ENCODE measurements around the gene DEFB124.
"Not testable (repeated sequence)": the region's sequence is repeated elsewhere in the genome, so short reads cannot be mapped to it uniquely, and the experiment has no call there.

Gene DEFB124

GRCh38 chr20:31474758-31475427, at the start of gene DEFB124, which contains the start of gene REM1:
DEFB124 (minus strand) TSS chr20:31475127; CDS start chr20:31473013, 2,114 bp downstream.
REM1 (plus strand) TSS chr20:31475288; CDS start chr20:31476446, 1,158 bp downstream.
- peaks cover 9 to 13% of the 10 kb centered on the region in 2 donors for H3K27me3 ChIP-seq (ENCODE audit: control insufficient read depth in 1 of 2, insufficient read depth in 2 of 2, low read length in 2 of 2)
- no peak within 1 kb of the TSS for H3K27ac ChIP-seq (ENCODE audit: low read depth, low read length)
- peak within 1 kb of the TSS; percentile 71 for H3K9ac ChIP-seq (ENCODE audit: low read length)
- peaks cover 4% of the 10 kb centered on the region for H3K4me1 ChIP-seq (ENCODE audit: insufficient read depth, low read length)
- H3K9me3 ChIP-seq (ENCODE audit: low read length) = no peaks in the 10 kb centered on the region
- no peaks in the 10 kb centered on the region for H3K36me3 ChIP-seq (ENCODE audit: insufficient read depth, low read length)
- peak within 1 kb of the TSS; percentile 42 to 66 for H3K4me3 ChIP-seq (ENCODE audit: low read depth in 1 of 2, low read length in 2 of 2)

- H3K27me3 ChIP-seq (ENCODE audit: control insufficient read depth in 1 of 2, insufficient read depth in 2 of 2, low read length in 2 of 2) = no peaks in the 10 kb centered on the region
- no peak overlapping the region for H3K9ac ChIP-seq (ENCODE audit: low read length)
- no peak overlapping the region for H3K27ac ChIP-seq (ENCODE audit: low read depth, low read length)
- H3K4me3 ChIP-seq (ENCODE audit: low read depth in 1 of 2, low read length in 2 of 2) = no peak overlapping the region
- no peaks in the 10 kb centered on the region for H3K4me1 ChIP-seq (ENCODE audit: insufficient read depth, low read length)
- no peaks in the 10 kb centered on the region for H3K9me3 ChIP-seq (ENCODE audit: low read length)
- peaks cover 10% of the 10 kb centered on the region for H3K36me3 ChIP-seq (ENCODE audit: insufficient read depth, low read length)
These were observed 48.7 kb upstream of the DEFB124 start for GRCh38 chr20:31523361-31524283.

DNA sequence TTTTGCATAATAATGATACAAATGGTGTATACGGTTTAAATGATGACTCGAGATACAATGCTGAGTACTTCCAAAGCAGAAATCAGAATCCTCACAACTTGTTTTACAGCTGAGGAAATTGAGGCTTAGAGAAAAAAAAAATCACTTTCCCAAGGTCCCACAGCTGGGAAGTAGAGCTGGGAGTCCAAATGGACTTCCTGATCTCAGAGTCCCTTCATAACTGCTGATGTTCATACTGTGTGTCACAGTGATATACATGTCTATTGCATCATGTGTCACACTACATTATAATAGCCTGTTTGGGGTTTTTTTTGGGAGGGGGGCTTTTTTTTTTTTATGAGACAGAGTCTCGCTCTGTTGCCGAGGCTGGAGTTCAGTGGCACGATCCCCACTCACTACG, 47.8 kb upstream of the DEFB124 start:
- H3K27ac ChIP-seq (ENCODE audit: low read depth, low read length) = no peak overlapping the region

GRCh38 chr20:31521267-31521666, 46.3 kb upstream of the DEFB124 start:
- not testable (repeated sequence) for H3K36me3 ChIP-seq (ENCODE audit: insufficient read depth, low read length); H3K27me3 ChIP-seq (ENCODE audit: control insufficient read depth in 1 of 2, insufficient read depth in 2 of 2, low read length in 2 of 2); H3K27ac ChIP-seq (ENCODE audit: low read depth, low read length); H3K9me3 ChIP-seq (ENCODE audit: low read length); H3K4me3 ChIP-seq (ENCODE audit: low read depth in 1 of 2, low read length in 2 of 2); H3K9ac ChIP-seq (ENCODE audit: low read length)
- peaks cover 14% of the 10 kb centered on the region for H3K4me1 ChIP-seq (ENCODE audit: insufficient read depth, low read length)

More for the DNA sequence above, 47.8 kb upstream of the DEFB124 start:
- no peak overlapping the region for H3K4me3 ChIP-seq (ENCODE audit: low read depth in 1 of 2, low read length in 2 of 2)
- H3K9ac ChIP-seq (ENCODE audit: low read length) = no peak overlapping the region
- H3K9me3 ChIP-seq (ENCODE audit: low read length) = no peaks in the 10 kb centered on the region
- no peaks in the 10 kb centered on the region for H3K27me3 ChIP-seq (ENCODE audit: control insufficient read depth in 1 of 2, insufficient read depth in 2 of 2, low read length in 2 of 2)
- no peaks in the 10 kb centered on the region for H3K4me1 ChIP-seq (ENCODE audit: insufficient read depth, low read length)
- H3K36me3 ChIP-seq (ENCODE audit: insufficient read depth, low read length) = peaks cover 7% of the 10 kb centered on the region

DNA sequence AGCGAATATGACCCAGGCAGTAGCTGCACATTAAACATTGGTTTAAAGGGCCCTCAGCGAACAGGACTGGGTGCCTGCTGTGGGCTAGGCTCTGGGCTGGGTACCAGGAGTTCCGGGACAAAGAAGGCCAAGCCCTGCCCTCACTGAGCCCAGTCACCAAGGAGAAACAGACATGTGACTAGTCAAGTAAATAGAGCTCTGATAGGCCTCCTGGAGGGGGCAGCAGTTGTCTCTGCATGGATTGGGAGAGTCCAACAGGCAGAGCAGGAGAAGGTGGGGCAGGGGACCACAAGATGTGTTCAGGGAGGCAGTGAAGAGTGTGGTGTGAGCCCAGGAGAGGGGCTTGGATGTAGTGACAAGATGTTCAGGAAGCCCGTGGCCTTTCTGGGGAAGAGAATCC, 42.4 kb upstream of the DEFB124 start:
- Histone ChIP-seq H3K4me3 (ENCODE audit: low read depth in 1 of 2, low read length in 2 of 2) (no peak overlapping the region), H3K36me3 (ENCODE audit: insufficient read depth, low read length) (peaks cover 4% of the 10 kb centered on the region), H3K4me1 (ENCODE audit: insufficient read depth, low read length) (peaks cover 27% of the 10 kb centered on the region), H3K9ac (ENCODE audit: low read length) (no peak overlapping the region), H3K9me3 (ENCODE audit: low read length) (no peaks in the 10 kb centered on the region), H3K27ac (ENCODE audit: low read depth, low read length) (no peak overlapping the region), H3K27me3 (ENCODE audit: control insufficient read depth in 1 of 2, insufficient read depth in 2 of 2, low read length in 2 of 2) (no peaks in the 10 kb centered on the region)

- H3K36me3 ChIP-seq (ENCODE audit: insufficient read depth, low read length) = peaks cover 4% of the 10 kb centered on the region
- H3K9ac ChIP-seq (ENCODE audit: low read length) = no peak overlapping the region
- no peak overlapping the region for H3K27ac ChIP-seq (ENCODE audit: low read depth, low read length)
- H3K4me3 ChIP-seq (ENCODE audit: low read depth in 1 of 2, low read length in 2 of 2) = no peak overlapping the region
- H3K4me1 ChIP-seq (ENCODE audit: insufficient read depth, low read length) = peaks cover 27% of the 10 kb centered on the region
- no peaks in the 10 kb centered on the region for H3K27me3 ChIP-seq (ENCODE audit: control insufficient read depth in 1 of 2, insufficient read depth in 2 of 2, low read length in 2 of 2)
- no peaks in the 10 kb centered on the region for H3K9me3 ChIP-seq (ENCODE audit: low read length)
These were observed 41.7 kb upstream of the DEFB124 start for GRCh38 chr20:31516651-31517050.

DNA sequence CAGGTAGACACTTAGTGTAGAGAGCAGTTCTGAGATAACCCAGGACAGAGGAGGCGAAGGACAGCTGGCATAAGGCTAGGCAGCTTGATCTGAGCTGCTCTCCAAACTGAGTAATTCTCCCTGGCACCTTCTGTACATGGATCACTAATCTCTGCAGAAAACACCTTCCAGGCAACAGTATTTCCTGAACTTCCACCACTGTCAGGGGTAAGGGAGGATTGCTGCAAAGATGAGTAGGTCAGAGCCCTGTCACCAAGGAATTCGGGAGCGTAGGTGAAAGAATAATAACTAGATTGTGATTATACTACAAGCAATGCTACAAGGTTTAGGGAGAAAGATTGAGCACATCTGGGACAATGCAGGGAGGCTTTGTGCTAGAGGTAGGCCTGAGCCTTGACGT, 41.2 kb upstream of the DEFB124 start:
- H3K27ac ChIP-seq (ENCODE audit: low read depth, low read length) = no peak overlapping the region
- peaks cover 4% of the 10 kb centered on the region for H3K36me3 ChIP-seq (ENCODE audit: insufficient read depth, low read length)
- H3K9ac ChIP-seq (ENCODE audit: low read length) = peak overlapping the region; percentile 55
- peaks cover 27% of the 10 kb centered on the region for H3K4me1 ChIP-seq (ENCODE audit: insufficient read depth, low read length)
- H3K27me3 ChIP-seq (ENCODE audit: control insufficient read depth in 1 of 2, insufficient read depth in 2 of 2, low read length in 2 of 2) = no peaks in the 10 kb centered on the region
- H3K4me3 ChIP-seq (ENCODE audit: low read depth in 1 of 2, low read length in 2 of 2) = peak overlapping the region in 1 of 2 donors; percentile 92
- no peaks in the 10 kb centered on the region for H3K9me3 ChIP-seq (ENCODE audit: low read length)

- Histone ChIP-seq H3K4me3 (ENCODE audit: low read depth in 1 of 2, low read length in 2 of 2) (peak overlapping the region in 1 of 2 donors; percentile 92), H3K27me3 (ENCODE audit: control insufficient read depth in 1 of 2, insufficient read depth in 2 of 2, low read length in 2 of 2) (no peaks in the 10 kb centered on the region), H3K9me3 (ENCODE audit: low read length) (no peaks in the 10 kb centered on the region), H3K27ac (ENCODE audit: low read depth, low read length) (no peak overlapping the region), H3K4me1 (ENCODE audit: insufficient read depth, low read length) (peaks cover 27% of the 10 kb centered on the region), H3K9ac (ENCODE audit: low read length) (peak overlapping the region; percentile 55), H3K36me3 (ENCODE audit: insufficient read depth, low read length) (peaks cover 4% of the 10 kb centered on the region)
These were observed 40.8 kb upstream of the DEFB124 start for GRCh38 chr20:31515775-31516107.

- peaks cover 27% of the 10 kb centered on the region for H3K4me1 ChIP-seq (ENCODE audit: insufficient read depth, low read length)
- no peaks in the 10 kb centered on the region for H3K27me3 ChIP-seq (ENCODE audit: control insufficient read depth in 1 of 2, insufficient read depth in 2 of 2, low read length in 2 of 2)
- H3K36me3 ChIP-seq (ENCODE audit: insufficient read depth, low read length) = peaks cover 4% of the 10 kb centered on the region
- H3K4me3 ChIP-seq (ENCODE audit: low read depth in 1 of 2, low read length in 2 of 2) = peak overlapping the region; percentile 92 to 98
- peak overlapping the region; percentile 93 for H3K27ac ChIP-seq (ENCODE audit: low read depth, low read length)
- no peaks in the 10 kb centered on the region for H3K9me3 ChIP-seq (ENCODE audit: low read length)
- H3K9ac ChIP-seq (ENCODE audit: low read length) = peak overlapping the region; percentile 55
These were observed 40.3 kb upstream of the DEFB124 start for GRCh38 chr20:31515072-31515774.

GRCh38 chr20:31514154-31515071, 39.5 kb upstream of the DEFB124 start, which contains the start of gene HM13:
HM13 (plus strand) TSS chr20:31514442; CDS start chr20:31514552, 110 bp downstream.
- Histone ChIP-seq H3K27me3 (ENCODE audit: control insufficient read depth in 1 of 2, insufficient read depth in 2 of 2, low read length in 2 of 2) (no peaks in the 10 kb centered on the region), H3K36me3 (ENCODE audit: insufficient read depth, low read length) (peaks cover 4% of the 10 kb centered on the region), H3K27ac (ENCODE audit: low read depth, low read length) (peak within 1 kb of the TSS; percentile 93), H3K9me3 (ENCODE audit: low read length) (no peaks in the 10 kb centered on the region), H3K4me3 (ENCODE audit: low read depth in 1 of 2, low read length in 2 of 2) (peak within 1 kb of the TSS; percentile 92 to 98), H3K9ac (ENCODE audit: low read length) (peak within 1 kb of the TSS; percentile 55), H3K4me1 (ENCODE audit: insufficient read depth, low read length) (peaks cover 27% of the 10 kb centered on the region)

Data from muscle layer of colon (tissue), 2 donors.